ENCODE results near the gene RACGAP1. TPM values are rescaled to one million over a fixed set of nuclear protein-coding genes. Genes with fewer than 3 reads are reported as not detected.

Gene RACGAP1
- total RNA-seq, 6 experiments from 2014 or later: 52.6 to 119 (median 104) TPM

- TF ChIP-seq CTCF (IDR thresholded peaks at IDR 0.05): no peak
- H3K27me3 Mint-ChIP-seq (ENCODE audit: insufficient read depth): no peaks in the 10 kb centered on the region; the same call in 1 of the 2 replicates
- DNase-seq: no peak
- H3K9me3 Mint-ChIP-seq: no peaks in the 10 kb centered on the region
- H3K27ac Mint-ChIP-seq: peak overlapping the region; percentile 90
- peak overlapping the region; percentile 28 for H3K4me3 Mint-ChIP-seq
- H3K4me1 Mint-ChIP-seq (ENCODE audit: low read depth): peaks cover 76% of the 10 kb centered on the region
- H3K36me3 Mint-ChIP-seq (ENCODE audit: low read depth): peaks cover 19% of the 10 kb centered on the region
Observed at GRCh38 chr12:50018154-50018553, 7.1 kb downstream of the RACGAP1 start.

- TF ChIP-seq CTCF (IDR thresholded peaks at IDR 0.05): no peak
- peak overlapping the region; percentile 41; the same call in 1 of the 2 replicates for H3K4me3 Mint-ChIP-seq
- H3K27me3 Mint-ChIP-seq (ENCODE audit: insufficient read depth): no peaks in the 10 kb centered on the region; the same call in 1 of the 2 replicates
- no peak for DNase-seq
- peaks cover 14% of the 10 kb centered on the region for H3K36me3 Mint-ChIP-seq (ENCODE audit: low read depth)
- peaks cover 71% of the 10 kb centered on the region for H3K4me1 Mint-ChIP-seq (ENCODE audit: low read depth)
- H3K27ac Mint-ChIP-seq: peak overlapping the region; percentile 90
- no peaks in the 10 kb centered on the region for H3K9me3 Mint-ChIP-seq
Observed at GRCh38 chr12:50017641-50018040, 7.7 kb downstream of the RACGAP1 start.

GRCh38 chr12:50016501-50017475, 8.5 kb downstream of the RACGAP1 start:
- Mint-ChIP-seq H3K36me3 (ENCODE audit: low read depth) (peaks cover 12% of the 10 kb centered on the region; the same call in 1 of the 2 replicates), H3K4me1 (ENCODE audit: low read depth) (peaks cover 64% of the 10 kb centered on the region)

GRCh38 chr12:50014342-50014741, 11.0 kb downstream of the RACGAP1 start:
- DNase-seq: no peak
- H3K4me3 Mint-ChIP-seq: no peak overlapping the region
- H3K4me1 Mint-ChIP-seq (ENCODE audit: low read depth): peaks cover 49% of the 10 kb centered on the region
- H3K9me3 Mint-ChIP-seq: no peaks in the 10 kb centered on the region
- no peaks in the 10 kb centered on the region; the same call in 1 of the 2 replicates for H3K27me3 Mint-ChIP-seq (ENCODE audit: insufficient read depth)
- TF ChIP-seq CTCF (IDR thresholded peaks at IDR 0.05): no peak
- H3K36me3 Mint-ChIP-seq (ENCODE audit: low read depth): peaks cover 19% of the 10 kb centered on the region; the same call in 1 of the 2 replicates
- peak overlapping the region; percentile 42; the same call in 1 of the 2 replicates for H3K27ac Mint-ChIP-seq

More at GRCh38 chr12:50016501-50017475, 8.5 kb downstream of the RACGAP1 start:
- H3K9me3 Mint-ChIP-seq: no peaks in the 10 kb centered on the region
- peak overlapping the region; percentile 90 for H3K27ac Mint-ChIP-seq
- H3K4me3 Mint-ChIP-seq: peak overlapping the region; percentile 41; the same call in 1 of the 2 replicates
- no peak for TF ChIP-seq CTCF (IDR thresholded peaks at IDR 0.05)
- no peaks in the 10 kb centered on the region; the same call in 1 of the 2 replicates for H3K27me3 Mint-ChIP-seq (ENCODE audit: insufficient read depth)
- peak; percentile 75 for DNase-seq

- Mint-ChIP-seq H3K27ac (peak overlapping the region; percentile 42), H3K36me3 (ENCODE audit: low read depth) (peaks cover 19% of the 10 kb centered on the region; the same call in 1 of the 2 replicates), H3K4me1 (ENCODE audit: low read depth) (peaks cover 43% of the 10 kb centered on the region), H3K27me3 (ENCODE audit: insufficient read depth) (no peaks in the 10 kb centered on the region; the same call in 1 of the 2 replicates), H3K4me3 (no peak overlapping the region), H3K9me3 (no peaks in the 10 kb centered on the region)
- TF ChIP-seq CTCF (IDR thresholded peaks at IDR 0.05): no peak
- DNase-seq: peak; percentile 5
Observed at GRCh38 chr12:50013361-50014147, 11.7 kb downstream of the RACGAP1 start.

Measured in HFFc6 (cell line).